GM23338 (cell line): Measurements from ENCODE around the gene PRMT7. TPM values are rescaled to one million over a fixed set of nuclear protein-coding genes. Genes with fewer than 3 reads are reported as not detected.

Experiments used
- ATAC-seq: fragments of 200-7000 bp; cut with Tn5 transposase; 3 replicates; pipeline ENCODE4 v1.9.1; 2020
- DNase-seq: peaks from one replicate; pipeline ENCODE4 v3.0.0-alpha.2; 2015; ENCODE audit warnings: low spot score
- H2AFZ ChIP-seq: fragments of 200-600 bp; sonication (generic); 2 replicates; pipeline ENCODE4 v1.8.0; 2016; ENCODE audit warnings: antibody characterized with exemption, mild to moderate bottlenecking, moderate library complexity
- H3F3A ChIP-seq: fragments of 200-600 bp; sonication (generic); replicated peaks from 2 replicates; pipeline ENCODE4 v1.8.0; 2017; ENCODE audit warnings: antibody characterized with exemption, mixed run types, low read depth
- H3K27ac ChIP-seq: fragments of 200-600 bp; sonication (generic); 2 replicates; pipeline ENCODE4 v1.6.1; 2016; ENCODE audit warnings: low read depth
- H3K27me3 ChIP-seq: fragments of 200-600 bp; sonication (generic); 2 replicates; pipeline ENCODE4 v1.8.0; 2016; ENCODE audit warnings: mild to moderate bottlenecking, mixed run types, moderate library complexity; ENCODE audit not compliant: insufficient read depth
- H3K36me3 ChIP-seq: fragments of 200-600 bp; sonication (generic); 2 replicates; pipeline ENCODE4 v1.8.0; 2016; ENCODE audit warnings: mild to moderate bottlenecking; ENCODE audit not compliant: insufficient read depth
- H3K4me1 ChIP-seq: fragments of 200-600 bp; sonication (generic); 2 replicates; pipeline ENCODE4 v1.8.0; 2016; ENCODE audit warnings: mild to moderate bottlenecking, moderate library complexity; ENCODE audit not compliant: insufficient read depth
- H3K4me2 ChIP-seq: fragments of 200-600 bp; sonication (generic); 2 replicates; pipeline ENCODE4 v1.7.1; 2017; ENCODE audit warnings: mixed run types
- H3K4me3 ChIP-seq: fragments of 200-600 bp; sonication (generic); 2 replicates; pipeline ENCODE4 v1.6.1; 2016; ENCODE audit warnings: mixed run types
- H3K79me2 ChIP-seq: fragments of 200-600 bp; sonication (generic); replicated peaks from 2 replicates; pipeline ENCODE4 v1.8.0; 2017; ENCODE audit warnings: mild to moderate bottlenecking; ENCODE audit not compliant: insufficient read depth
- H3K9me2 ChIP-seq: fragments of 200-600 bp; sonication (generic); 2 replicates; pipeline ENCODE4 v1.8.0; 2017; ENCODE audit not compliant: insufficient read depth
- H4K20me1 ChIP-seq: fragments of 200-600 bp; sonication (generic); replicated peaks from 2 replicates; pipeline ENCODE4 v1.8.0; 2017; ENCODE audit warnings: mild to moderate bottlenecking; ENCODE audit not compliant: insufficient read depth
- H3K27ac Mint-ChIP-seq: 2 replicates; pipeline ENCODE4 v1.8.0; 2020; ENCODE audit warnings: inconsistent platforms, mild to moderate bottlenecking, moderate library complexity, mixed read lengths
- H3K27me3 Mint-ChIP-seq: 3 replicates; pipeline ENCODE4 v1.8.0; 2022; ENCODE audit warnings: low read depth, mild to moderate bottlenecking, moderate library complexity, mixed read lengths, inconsistent platforms; ENCODE audit not compliant: insufficient read depth, poor library complexity
- H3K36me3 Mint-ChIP-seq: 3 replicates; pipeline ENCODE4 v1.8.0; 2021; ENCODE audit warnings: low read depth, mild to moderate bottlenecking, inconsistent platforms, moderate library complexity, mixed read lengths
- H3K4me1 Mint-ChIP-seq: 3 replicates; pipeline ENCODE4 v1.8.0; 2020; ENCODE audit warnings: mild to moderate bottlenecking, inconsistent platforms, mixed read lengths
- H3K4me3 Mint-ChIP-seq: 3 replicates; pipeline ENCODE4 v1.8.0; 2021; ENCODE audit warnings: moderate library complexity, mild to moderate bottlenecking, inconsistent platforms, mixed read lengths
- H3K9me3 Mint-ChIP-seq: 3 replicates; pipeline ENCODE4 v1.8.0; 2020; ENCODE audit warnings: moderate library complexity, mild to moderate bottlenecking, inconsistent platforms, mixed read lengths
- EZH2 ChIP-seq: fragments of 200-600 bp; sonication (generic); IDR thresholded peaks from one replicate; pipeline ENCODE4 v1.8.0; 2017; ENCODE audit warnings: antibody characterized with exemption, mild to moderate bottlenecking, low read depth; ENCODE audit not compliant: unreplicated experiment
- EZH2phosphoT487 ChIP-seq: fragments of 200-600 bp; sonication (generic); IDR thresholded peaks from one replicate; pipeline ENCODE4 v1.8.1; 2018; ENCODE audit warnings: antibody characterized with exemption; ENCODE audit not compliant: unreplicated experiment
- JUNB ChIP-seq: IDR thresholded peaks from one replicate; pipeline ENCODE4 v1.6.1; 2016; ENCODE audit warnings: antibody characterized with exemption; ENCODE audit not compliant: unreplicated experiment
- NANOG ChIP-seq: IDR thresholded peaks from 2 replicates; pipeline ENCODE4 v1.6.1; 2016; ENCODE audit warnings: antibody characterized with exemption, borderline replicate concordance
- REST ChIP-seq: IDR thresholded peaks from one replicate; pipeline ENCODE4 v1.6.1; 2018; ENCODE audit warnings: antibody characterized with exemption; ENCODE audit not compliant: unreplicated experiment
- STAT1 ChIP-seq: IDR thresholded peaks from one replicate; pipeline ENCODE4 v1.6.1; 2016; ENCODE audit warnings: antibody characterized with exemption; ENCODE audit not compliant: unreplicated experiment
- polyA plus RNA-seq: library from polyadenylated mRNA; unstranded; fragments of >200 nt; fragmentation: Nextera tagmentation; extraction: Ambion mirVana; gene quantifications from 2 replicates; pipeline ENCODE4 v1.2.1, GENCODE V29; 2016
- total RNA-seq: library from RNA; depleted of rRNA; stranded (reverse); fragments of >200 nt; shearing (Covaris generic); gene quantifications from 2 replicates; pipeline ENCODE4 v1.2.3, GENCODE V29; 2014
- TF ChIP-seq, protein P1 (sequence below), 2 experiments: fragments of 200-600 bp in 1 of 2; sonication (generic) in 1 of 2; conservative IDR thresholded peaks; 2 replicates each; pipeline versions ENCODE4 v1.5.1 to v1.6.1; 2016 to 2017; ENCODE audit warnings: antibody characterized with exemption in 2 of 2, low read depth in 2 of 2, mild to moderate bottlenecking in 2 of 2, moderate library complexity in 1 of 2

The PRMT7 gene
- total and polyA plus RNA-seq, 2 experiments from 2014 or later: 20.2 to 65.3 TPM

GRCh38 chr16:68286153-68287074, 24.4 kb upstream of the PRMT7 start:
- Histone ChIP-seq H4K20me1 (peaks cover 6% of the 10 kb centered on the region; the same call in 1 of the 2 replicates), H3K79me2 (no peaks in the 10 kb centered on the region), H2AFZ (no peak overlapping the region), H3F3A (no peaks in the 10 kb centered on the region), H3K36me3 (peaks cover 7% of the 10 kb centered on the region; the same call in 1 of the 2 replicates), H3K27me3 (no peaks in the 10 kb centered on the region), H3K27ac (no peak overlapping the region), H3K9me2 (no peaks in the 10 kb centered on the region), H3K4me1 (no peaks in the 10 kb centered on the region), H3K4me2 (no peak overlapping the region), H3K4me3 (no peak overlapping the region)
- H3K9me3 Mint-ChIP-seq: no peaks in the 10 kb centered on the region
- peaks cover 8% of the 10 kb centered on the region for H3K4me1 Mint-ChIP-seq
- H3K4me3 Mint-ChIP-seq: no peak overlapping the region
- DNase-seq (no peak), ATAC-seq (no peak)
- TF ChIP-seq EZH2: no peak
- TF ChIP-seq, protein P1, sequence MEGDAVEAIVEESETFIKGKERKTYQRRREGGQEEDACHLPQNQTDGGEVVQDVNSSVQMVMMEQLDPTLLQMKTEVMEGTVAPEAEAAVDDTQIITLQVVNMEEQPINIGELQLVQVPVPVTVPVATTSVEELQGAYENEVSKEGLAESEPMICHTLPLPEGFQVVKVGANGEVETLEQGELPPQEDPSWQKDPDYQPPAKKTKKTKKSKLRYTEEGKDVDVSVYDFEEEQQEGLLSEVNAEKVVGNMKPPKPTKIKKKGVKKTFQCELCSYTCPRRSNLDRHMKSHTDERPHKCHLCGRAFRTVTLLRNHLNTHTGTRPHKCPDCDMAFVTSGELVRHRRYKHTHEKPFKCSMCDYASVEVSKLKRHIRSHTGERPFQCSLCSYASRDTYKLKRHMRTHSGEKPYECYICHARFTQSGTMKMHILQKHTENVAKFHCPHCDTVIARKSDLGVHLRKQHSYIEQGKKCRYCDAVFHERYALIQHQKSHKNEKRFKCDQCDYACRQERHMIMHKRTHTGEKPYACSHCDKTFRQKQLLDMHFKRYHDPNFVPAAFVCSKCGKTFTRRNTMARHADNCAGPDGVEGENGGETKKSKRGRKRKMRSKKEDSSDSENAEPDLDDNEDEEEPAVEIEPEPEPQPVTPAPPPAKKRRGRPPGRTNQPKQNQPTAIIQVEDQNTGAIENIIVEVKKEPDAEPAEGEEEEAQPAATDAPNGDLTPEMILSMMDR (conservative IDR thresholded peaks at IDR 0.05; ENCODE audit: low read depth in 2 of 2): no peak
- TF ChIP-seq EZH2phosphoT487: no peak
- no peak for TF ChIP-seq REST
- no peak for TF ChIP-seq STAT1
- H3K27me3 Mint-ChIP-seq: no peaks in the 10 kb centered on the region
- 0 out of 2 replicates have a peak overlapping the region, but pooled peaks have one; percentile 20 for H3K27ac Mint-ChIP-seq
- H3K36me3 Mint-ChIP-seq: peaks cover 27% of the 10 kb centered on the region

DNA sequence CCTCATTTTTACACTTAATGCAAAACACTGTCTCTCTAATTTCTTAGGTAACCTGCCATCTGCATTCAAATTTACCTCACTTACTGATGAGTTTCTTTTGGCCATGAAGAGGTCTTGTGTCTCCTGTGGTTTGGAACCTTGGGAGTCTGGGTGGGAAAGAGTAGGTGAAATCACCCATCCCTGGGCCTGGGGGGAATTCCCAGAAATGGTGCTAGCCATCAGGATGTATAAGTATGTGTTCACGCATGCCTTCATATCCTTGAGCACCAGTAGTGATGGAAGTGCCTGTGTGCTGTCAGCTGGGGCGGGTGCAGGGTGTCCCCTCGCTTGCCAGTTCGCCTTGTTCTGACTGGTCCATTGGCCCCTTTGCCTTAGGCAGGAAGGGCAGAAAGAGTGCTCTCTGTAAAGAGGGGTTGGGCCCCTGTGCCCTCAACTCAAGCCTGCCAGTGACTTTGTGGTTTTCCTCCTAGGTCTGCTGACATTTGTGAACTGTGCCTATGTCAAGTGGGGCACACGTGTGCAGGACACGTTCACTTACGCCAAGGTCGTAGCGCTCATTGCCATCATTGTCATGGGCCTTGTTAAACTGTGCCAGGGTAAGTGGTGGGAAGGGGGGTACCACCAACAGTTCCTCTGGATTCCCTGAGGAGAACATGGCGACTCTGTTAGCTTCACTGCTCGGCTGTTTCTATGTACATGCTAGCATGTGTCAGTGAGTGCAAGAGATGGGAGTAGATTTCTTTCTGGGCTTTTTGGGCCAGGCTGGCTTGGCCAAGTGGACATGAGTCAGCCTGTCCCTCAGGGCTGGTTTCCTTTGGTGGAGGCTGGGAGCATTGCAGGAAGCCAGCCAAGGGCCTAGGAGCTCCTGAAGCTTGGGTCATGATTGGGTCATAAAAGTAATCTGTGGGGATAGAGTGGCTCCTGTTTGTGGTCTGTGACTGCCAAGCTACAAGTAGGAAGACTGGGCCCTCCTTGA, 23.3 kb upstream of the PRMT7 start:
- no peak overlapping the region for H3K4me3 Mint-ChIP-seq
- no peaks in the 10 kb centered on the region for H3K27me3 Mint-ChIP-seq
- peaks cover 11% of the 10 kb centered on the region; the same call in 1 of the 2 replicates for H4K20me1 ChIP-seq
- H3K36me3 Mint-ChIP-seq: peaks cover 25% of the 10 kb centered on the region
- no peaks in the 10 kb centered on the region for H3K27me3 ChIP-seq
- H3K4me1 Mint-ChIP-seq: peaks cover 8% of the 10 kb centered on the region
- no peak overlapping the region for H3K27ac ChIP-seq
- H3K4me3 ChIP-seq: no peak overlapping the region
- no peaks in the 10 kb centered on the region for H3K79me2 ChIP-seq
- no peak overlapping the region; the same call in 1 of the 2 replicates for H3K27ac Mint-ChIP-seq
- no peaks in the 10 kb centered on the region for H3K4me1 ChIP-seq
- H3K9me2 ChIP-seq: no peaks in the 10 kb centered on the region
- no peak overlapping the region for H2AFZ ChIP-seq
- ATAC-seq: no peak
- no peaks in the 10 kb centered on the region for H3K9me3 Mint-ChIP-seq
- no peaks in the 10 kb centered on the region for H3F3A ChIP-seq
- H3K36me3 ChIP-seq: peaks cover 7% of the 10 kb centered on the region; the same call in 1 of the 2 replicates
- no peak overlapping the region for H3K4me2 ChIP-seq
- DNase-seq: no peak
- TF ChIP-seq, protein P1 (conservative IDR thresholded peaks at IDR 0.05; ENCODE audit: low read depth in 2 of 2): no peak
- TF ChIP-seq REST: no peak
- no peak for TF ChIP-seq EZH2phosphoT487
- no peak for TF ChIP-seq JUNB
- TF ChIP-seq EZH2: no peak
- TF ChIP-seq NANOG: no peak
